HG03175 (cell line): Measurements from ENCODE around the gene SH2D3A.
"Not testable (repeated sequence)": the region's sequence is repeated elsewhere in the genome, so short reads cannot be mapped to it uniquely, and the experiment has no call there.

Experiments used
- ATAC-seq: cut with Tn5 transposase; IDR thresholded peaks from one replicate; pipeline ENCODE4 v1.9.1; 2021; ENCODE audit warnings: mild to moderate bottlenecking, moderate library complexity; ENCODE audit not compliant: unreplicated experiment

SH2D3A gene

DNA sequence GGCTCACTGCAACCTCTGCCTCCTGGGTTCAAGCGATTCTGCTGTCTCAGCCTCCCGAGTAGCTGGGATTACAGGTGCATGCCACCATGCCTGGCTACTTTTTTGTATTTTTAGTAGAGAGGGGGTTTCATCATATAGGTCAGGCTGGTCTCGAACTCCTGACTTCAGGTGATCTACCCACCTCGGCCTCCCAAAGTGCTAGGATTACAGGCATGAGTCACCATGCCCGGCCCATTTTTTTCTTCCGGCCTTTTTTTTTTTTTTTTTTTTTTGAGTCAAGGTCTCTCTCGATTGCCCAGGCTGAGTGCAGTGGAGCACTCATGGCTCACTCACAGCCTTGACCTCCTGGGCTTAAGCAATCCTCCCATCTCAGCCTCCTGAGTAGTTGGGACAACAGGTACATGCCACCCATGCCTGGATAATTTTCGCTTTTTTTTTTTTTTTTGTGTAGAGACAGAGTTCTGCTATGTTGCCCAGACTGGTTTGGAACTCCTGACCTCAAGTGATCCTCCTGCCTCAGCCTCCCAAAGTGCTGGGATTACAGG is 4.9 kb downstream of the SH2D3A start:
- ATAC-seq, result not testable (repeated sequence)

DNA sequence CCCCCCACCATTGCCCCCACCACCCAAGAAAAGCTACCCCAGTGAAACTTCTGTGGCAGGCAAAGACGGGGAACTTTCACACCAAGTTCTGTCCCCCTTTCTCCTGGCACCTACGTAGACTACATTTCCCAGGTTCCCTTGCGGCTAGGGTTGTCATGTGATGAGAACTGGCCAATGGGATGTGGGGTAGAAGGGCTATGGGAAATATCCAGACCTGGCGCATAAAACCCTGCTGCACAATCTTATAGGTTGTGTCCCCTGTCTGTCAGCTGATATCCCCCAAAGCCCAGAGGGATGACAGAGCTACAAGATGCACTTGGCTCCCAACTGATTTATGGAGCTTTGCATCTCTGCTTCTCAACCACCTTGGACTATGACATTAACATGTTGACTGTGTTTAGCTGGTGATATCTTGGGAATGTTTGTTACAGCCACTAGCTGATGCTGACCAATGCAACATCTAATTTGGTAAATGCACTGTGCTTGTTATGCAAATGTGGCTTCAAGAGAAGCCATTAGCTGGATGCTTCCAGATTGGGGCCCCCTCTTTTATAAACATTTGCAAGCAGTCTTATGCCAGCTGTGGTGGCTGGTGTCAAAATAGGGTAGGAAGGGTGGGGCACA is 6.1 kb downstream of the SH2D3A start:
- ATAC-seq, result no peak

DNA sequence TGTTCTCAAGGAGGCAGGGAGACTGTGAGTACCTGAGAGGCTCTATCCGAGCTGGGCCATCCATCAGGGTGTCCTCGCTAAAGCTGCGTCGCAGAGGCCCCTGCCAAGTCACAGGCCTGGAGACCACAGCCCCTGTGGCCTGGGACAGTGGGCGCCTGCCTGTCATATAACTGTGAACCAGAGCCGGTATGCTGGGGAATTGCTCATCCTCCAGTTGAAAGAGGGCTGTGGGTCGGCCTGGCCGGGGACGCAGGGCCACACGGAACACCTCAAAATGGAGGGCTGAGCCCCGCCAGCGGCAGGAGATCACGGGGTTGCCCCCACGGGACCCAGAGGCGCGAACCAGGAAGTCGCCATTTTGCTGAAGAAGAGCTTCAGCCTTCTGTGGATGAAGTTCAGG is 6.6 kb downstream of the SH2D3A start:
- no peak for ATAC-seq

DNA sequence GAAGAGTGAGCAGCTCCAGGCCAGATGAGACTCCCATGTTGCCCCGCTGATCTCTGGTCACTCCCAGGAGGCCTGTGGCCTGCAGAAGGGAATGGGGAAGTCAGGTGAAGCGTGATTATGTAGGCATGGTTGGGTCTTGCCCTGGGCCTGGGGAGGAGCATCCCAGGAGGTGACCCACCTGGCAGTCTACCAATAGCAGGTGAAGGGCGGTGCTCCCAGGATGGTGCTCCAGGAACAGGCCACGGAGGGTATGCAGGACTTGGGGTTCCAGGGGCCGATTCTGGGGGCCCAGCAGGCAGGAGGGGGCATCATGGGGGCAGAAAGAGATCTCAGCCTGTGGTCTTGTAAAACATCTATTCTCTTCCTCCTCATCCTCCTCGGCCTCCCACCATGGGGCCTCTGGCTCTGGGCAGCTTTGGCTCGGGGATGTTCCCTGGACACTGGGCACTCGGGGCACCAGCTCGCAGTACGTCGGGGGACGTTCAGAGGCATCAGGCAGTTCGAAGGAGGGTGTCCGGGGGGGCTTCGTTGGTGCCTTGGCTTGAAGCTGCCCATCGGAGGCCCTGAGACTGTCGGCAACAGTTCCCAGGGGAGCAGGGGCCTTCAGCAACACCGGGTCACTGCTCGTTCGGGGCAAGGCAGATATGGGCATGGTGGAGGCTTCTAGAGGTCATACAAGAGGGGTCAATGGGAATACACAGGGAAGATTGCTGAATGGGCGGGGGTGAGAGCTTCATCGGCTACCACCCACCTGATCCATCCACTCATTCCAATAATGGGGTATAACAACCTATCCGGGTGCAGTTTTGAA is 12.4 kb downstream of the SH2D3A start:
- ATAC-seq, result no peak

DNA sequence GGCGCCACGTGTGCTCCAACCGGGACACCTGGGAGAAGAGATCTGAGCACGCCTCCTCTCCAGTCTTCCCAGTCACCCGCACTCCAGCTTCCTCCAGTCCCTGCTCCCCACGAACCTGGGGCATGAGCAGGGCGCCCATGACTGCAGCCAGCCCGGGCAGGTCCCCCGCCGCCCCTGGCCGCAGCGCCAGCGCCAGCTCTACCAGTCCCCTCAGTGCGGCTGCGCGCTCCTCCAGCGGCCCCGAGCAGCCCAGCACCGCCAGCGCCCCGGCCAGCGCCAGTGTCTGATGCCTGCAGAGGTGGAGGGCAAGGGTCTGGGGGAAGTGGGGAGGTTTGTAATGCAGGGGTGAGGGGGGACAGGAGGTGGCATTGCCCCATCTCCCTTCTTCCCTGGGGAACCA is 13.1 kb downstream of the SH2D3A start:
- no peak for ATAC-seq

DNA sequence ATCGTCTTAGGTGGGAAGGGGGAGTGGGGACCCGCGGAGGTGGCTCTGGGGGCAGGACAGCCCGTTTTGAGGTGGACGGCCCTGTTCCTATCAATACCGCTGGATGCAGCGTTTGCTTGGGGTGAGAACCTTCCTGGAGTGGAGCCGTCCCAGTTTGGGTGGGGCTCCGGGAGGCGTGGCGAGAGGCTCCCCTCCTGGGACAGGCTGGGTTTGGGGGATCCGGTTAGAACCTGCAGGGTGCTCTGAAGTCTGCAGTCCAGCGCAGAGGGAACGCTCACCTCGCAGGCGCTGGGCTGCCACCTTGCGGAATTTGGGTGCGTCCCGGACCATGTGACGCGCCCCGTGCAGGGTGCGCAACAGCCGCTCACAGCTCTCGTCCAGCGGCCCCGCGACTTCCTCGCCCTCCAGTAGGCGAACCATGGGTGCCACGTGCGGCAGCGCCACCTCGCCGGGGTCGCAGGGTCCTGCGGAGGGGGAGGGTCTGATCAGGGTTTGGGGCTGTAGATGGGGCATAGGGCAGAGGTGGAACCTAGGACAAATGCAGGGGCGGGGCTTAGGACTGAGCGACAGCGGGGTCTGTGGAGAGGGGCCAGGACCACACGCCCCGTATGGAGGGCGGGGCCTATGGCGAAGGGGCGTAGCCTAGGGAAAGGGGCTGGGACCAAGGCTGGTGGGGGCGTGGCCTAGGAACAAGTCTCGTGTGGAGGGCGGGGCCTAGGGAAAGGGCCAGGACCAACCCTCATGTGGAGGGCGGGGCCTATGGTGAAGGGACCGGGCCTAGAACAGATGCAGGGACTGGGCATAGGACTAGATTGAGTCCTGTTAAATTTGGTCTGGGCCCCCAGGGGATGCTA is 13.8 kb downstream of the SH2D3A start:
- ATAC-seq, result peak; percentile 78

DNA sequence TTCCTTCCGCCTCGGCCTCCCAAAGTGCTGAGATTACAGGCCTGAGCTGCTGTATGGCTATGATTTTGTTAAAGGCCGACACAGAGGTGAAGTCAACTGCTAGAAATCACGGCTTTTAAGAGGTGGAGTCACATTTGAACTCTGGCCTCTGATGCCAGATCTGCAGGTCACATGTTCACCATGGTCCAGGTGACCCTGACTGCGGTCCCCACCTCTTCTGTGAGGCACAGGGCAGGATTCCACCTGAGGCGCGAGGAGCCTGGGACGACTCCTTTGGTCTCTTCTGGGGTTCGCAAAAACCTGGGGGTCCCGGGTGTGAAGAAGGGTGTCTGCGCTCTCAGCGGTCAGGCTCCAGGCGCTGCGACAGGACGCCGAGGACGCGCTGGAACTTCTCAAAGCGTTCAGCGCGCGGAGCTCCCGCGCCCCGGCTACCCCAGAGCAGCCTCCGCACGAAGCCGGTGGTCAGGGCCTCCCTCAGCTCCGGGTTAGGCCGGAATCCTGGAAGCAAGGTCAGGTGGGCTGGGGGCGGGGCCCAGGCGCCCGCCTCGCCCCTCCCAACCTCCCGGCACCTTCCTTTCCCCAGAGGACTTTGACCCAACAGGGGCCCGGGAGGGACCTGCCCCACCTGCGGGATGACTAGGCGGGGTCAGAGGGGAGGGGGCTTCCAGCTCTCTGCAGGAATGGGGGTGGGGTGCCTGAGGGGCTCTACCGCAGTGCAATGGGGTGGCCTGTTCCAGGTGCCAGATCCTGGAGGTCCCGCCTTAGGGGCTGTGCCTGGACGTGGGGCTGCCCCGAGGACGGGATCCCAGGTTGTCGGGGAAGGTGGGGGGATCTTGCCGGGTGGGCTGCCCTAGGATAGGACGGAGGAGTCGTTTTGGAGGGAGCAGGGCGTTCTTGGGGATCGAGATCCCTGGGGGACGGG is 14.7 kb downstream of the SH2D3A start:
- no peak for ATAC-seq

DNA sequence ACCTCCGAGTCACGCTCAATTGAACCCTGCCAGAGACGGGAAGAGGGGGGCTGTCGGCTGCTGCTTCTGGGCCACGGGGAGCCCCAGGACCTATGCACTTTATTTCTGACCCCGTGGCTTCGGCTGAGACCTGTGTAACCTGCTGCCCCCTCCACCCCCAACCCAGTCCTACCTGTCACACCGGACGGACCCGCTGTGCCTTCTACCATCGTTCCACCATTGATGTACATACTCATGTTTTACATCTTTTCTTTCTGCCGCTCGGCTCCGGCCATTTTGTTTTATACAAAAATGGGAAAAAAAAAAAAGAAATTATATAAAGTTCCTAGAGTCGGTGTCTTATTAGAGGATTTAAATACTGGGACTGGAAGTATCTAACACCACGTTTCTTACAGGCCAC is 16.0 kb downstream of the SH2D3A start:
- ATAC-seq, result no peak

DNA sequence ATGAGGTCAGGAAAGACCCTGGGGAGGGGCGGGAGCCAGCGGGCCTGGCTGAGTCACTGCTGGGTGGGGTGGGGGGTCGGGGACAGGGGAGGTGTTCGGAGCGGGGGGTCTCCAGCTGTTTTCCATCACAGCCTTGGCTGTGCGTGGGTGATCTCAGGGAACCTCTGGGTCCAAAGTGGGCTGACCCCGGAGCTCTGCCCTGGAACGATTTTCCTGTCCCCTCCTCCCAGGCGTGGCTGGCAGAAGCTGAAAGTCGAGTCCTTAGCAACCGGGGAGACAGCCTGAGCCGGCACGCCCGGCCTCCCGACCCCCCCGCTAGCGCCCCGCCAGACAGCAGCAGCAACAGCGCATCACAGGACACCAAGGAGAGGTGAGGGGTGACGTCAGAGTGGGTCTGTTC is 17.2 kb downstream of the SH2D3A start:
- no peak for ATAC-seq

DNA sequence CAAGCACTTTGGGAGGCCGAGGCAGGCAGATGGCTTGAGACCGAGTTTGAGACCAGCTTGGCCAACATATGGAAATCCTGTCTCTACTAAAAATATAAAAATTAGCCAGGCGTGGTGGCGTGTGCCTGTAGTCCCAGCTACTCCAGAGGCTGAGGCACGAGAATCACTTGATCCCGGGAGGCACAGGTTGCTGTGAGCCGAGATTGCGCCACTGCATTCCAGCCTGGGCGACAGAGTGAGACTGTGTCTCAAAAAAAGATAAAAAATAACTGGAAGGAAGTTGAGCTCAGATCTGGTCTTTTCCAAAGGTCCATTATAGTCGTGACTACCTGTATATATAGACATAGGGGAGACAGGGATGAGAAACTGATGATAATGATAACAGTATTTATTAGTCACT is 18.7 kb downstream of the SH2D3A start:
- not testable (repeated sequence) for ATAC-seq

DNA sequence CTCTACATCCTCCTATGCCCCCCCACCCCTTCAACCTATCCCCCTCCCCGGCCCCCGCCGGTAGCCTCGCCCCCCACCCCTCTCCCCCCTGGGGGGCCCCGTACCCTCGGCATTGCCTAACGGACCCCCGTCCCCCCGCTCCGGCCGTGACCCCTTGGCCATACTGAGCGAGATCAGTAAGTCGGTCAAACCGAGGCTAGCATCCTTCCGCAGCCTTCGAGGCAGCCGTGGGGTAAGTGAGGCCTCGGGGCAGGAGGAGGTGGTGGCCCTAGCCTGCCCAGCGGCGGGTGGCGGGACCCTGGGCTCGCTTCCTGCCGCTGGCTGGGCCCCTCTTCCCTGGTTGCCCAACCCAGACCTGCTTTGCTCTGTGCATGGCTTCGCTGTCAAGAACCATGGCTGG is 21.3 kb downstream of the SH2D3A start:
- no peak for ATAC-seq

DNA sequence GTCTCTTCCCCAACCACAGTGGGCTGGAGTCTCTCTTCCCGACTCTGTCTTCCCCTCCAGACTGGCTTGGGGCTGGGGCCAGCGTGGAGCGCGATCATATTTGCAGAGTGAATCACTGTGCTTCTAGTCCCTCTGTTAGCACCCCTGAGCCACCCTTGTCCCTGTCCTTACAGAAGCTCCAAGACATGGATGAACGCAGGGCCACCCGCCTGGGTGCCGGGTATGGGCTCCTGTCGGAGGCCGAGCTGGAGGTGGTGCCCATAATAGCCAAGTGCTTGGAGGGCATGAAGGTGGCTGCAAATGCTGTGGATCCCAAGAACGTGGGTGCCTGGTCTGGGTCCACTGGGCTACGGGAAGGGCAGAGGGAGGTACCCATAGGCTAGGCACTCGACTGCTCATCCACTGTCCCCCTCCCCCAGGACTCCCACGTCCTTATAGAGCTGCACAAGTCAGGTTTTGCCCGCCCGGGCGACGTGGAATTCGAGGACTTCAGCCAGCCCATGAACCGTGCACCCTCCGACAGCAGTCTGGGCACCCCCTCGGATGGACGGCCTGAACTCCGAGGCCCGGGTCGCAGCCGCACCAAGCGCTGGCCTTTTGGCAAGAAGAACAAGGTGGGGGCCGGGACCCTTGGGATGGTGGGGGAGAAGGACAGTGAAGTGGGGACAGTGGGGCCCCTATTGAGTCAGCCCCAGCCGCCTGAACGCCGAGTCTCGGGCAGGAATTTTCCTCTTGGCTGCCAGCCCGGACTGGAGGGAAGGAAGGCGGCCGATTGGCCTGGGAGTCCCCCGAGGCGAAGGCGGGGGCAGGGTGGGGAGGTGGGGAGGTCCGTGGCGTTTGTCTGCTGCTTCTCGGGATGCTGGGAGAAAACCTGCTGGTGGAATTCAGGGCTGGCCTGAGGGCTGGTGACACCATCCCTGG is 22.6 kb downstream of the SH2D3A start:
- ATAC-seq, result no peak

DNA sequence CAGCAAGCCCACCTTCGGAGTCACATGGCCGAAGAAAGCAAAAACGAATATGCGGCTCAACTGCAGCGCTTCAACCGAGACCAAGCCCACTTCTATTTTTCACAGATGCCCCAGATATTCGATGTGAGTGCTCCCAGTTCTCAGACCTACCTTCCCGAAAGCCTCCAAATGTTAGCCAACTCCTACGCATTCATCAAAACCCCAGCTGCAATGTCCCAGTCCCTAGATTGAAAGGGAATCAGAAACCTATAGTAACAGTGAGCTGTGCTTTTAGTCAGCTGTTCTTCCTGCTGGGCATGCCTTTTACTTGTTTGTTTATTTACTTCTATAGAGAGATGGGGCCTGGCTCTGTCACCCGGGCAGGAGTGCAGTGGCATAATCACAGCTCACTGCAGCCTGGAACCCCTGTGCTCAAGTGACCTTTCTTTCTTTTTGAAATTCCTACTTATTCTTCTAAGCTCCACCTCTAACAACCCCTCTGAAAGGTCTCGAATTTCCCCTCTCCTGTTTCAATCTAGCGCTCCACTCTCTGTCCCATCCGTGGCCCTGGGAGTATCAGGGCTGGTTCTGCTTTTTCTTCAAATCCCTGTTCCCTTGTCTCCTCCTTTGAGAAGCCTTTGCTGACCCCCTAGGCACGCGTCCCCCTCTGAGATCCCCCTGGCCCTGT is 23.4 kb downstream of the SH2D3A start:
- no peak for ATAC-seq

DNA sequence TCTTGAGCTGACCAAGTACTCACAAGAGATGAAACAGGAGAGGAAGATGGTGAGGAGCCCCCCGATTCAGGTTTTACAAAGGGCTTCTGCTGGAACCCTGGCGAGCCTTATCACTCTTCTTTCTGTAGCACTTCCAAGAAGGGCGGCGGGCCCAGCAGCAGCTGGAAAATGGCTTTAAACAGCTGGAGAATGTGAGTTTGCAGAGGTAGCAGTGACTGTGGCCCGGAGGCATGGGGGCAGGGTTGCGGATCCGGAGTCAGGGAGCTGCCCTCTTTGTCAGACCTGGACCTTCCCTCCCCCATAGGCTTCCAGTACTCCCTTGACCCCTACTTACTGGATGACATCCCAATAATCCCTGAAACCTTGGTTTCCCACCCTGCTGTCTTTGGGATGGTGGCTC is 24.2 kb downstream of the SH2D3A start:
- no peak for ATAC-seq

DNA sequence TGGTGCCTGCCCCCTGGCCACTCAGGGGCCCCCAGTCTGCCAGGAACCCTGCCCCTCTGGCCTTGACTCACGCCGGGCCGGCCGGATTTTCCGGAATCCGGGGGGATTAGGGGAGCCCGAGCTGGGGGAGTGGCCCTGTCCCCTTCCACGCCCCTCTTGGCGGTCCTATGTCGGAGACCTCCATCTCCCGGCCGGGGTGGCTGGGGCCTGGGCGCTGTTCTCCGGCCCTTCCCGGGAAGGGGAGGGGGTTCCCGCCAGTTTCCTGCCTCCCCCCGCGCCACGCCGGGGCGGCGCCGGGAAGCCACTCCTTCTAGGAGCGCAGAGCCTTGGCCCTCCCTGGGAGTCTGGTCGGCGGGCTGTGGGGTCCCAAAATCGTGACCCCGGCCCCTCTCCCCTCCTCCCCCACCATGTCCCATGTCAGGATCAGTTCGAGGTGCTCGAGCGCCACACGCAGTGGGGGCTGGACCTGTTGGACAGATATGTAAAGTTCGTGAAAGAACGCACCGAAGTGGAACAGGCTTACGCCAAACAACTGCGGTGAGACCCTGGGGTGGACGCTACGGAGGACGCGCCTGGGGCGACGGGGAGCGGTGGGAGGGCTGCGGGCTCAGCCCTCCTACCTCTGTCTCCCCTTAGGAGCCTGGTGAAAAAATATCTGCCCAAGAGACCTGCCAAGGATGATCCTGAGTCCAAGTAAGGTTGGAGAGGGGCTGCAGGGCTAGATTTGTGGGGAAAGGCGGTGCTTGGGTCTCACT is 26.5 kb downstream of the SH2D3A start:
- no peak for ATAC-seq

DNA sequence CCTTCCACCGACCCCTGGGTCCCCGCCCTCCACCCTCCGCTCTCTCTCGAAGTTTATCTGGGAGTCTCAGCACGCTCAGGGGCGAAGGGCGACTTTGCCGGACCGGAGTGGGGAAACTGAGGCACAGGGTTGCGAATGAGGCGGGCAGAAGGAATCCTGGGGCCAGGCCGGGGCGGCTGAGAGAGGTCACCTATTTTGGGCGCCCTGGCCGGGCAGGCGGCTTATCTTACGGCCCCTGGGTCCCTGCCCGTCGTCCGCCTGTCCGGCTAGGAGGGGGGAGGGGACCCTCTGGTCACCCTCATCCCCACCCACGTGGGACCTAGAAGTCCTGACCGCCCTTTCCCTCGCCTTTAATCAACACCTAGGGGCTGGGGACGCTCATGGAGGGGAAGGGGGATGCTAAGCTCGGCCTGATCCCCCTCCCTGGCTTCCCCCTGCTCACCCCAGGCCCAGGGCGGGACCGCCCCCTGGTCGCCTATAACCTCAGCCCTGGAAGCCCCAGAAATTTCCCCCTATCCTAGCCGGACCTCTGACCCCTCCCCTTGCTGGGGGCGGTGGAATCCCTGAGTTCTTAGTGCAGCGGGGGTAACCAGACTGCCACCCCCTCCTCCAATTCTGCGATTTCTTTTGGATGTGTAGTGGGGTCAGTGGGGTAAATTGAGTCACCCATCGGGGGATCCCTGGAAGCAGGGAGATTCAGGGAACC is 27.2 kb downstream of the SH2D3A start:
- ATAC-seq, result no peak

DNA sequence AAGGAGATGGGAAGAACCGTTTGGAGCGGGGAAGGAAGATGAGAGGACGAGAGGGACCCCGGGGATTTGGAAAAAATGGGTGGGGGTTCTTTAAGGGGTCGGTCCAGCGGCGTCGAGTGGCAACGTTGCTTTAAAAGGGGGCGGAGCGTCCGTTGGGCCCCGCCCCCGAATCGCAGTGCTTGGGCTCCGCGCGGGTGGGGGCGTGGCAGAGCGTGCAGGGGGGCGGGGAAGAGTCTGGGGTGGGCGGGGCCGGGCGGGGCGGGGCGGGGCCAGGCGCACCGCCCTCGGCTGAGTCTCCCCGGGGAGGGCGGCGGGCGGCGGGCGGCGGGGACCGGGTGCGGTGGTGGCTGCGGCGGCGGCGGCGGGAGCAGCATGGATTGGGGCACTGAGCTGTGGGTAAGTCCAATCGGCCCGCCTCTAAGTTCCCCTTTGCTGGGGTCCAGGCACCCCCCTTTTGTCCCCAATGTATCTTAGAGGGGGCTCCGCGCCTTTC is 27.8 kb downstream of the SH2D3A start, which contains the start of gene TRIP10:
Gene TRIP10, plus strand, starts transcription at position 291 of the 493 bp plus-strand sequence. Its CDS starts 82 bp downstream, at position 373.
- ATAC-seq, result no peak
